K562 (cell line): ENCODE data around the gene FETUB. TPM values are rescaled to one million over a fixed set of nuclear protein-coding genes. Genes with fewer than 3 reads are reported as not detected.

Experiments
- ATAC-seq: fragments of 200-7000 bp; cut with Tn5 transposase; 3 replicates; pipeline ENCODE4 v1.9.1; 2020; ENCODE audit warnings: moderate library complexity
- BruUV-seq: library from RNA; stranded (reverse); fragments of 400-500 nt; replicated peaks from 2 replicates; lab custom pipeline; 2021; lab: Mats Ljungman, UMichigan
- CTCF ChIA-PET: fragments of 300-600 bp; formaldehyde crosslinking; extraction: SDS; loops from one replicate; lab custom pipeline; 2021; ENCODE audit warnings: low intra/inter-chr PET ratio; lab: Yijun Ruan, JAX
- POLR2A ChIA-PET: fragments of 300-600, 350-650 bp; sonication (Branson Sonifier 250); formaldehyde crosslinking; extraction: SDS; loops from one replicate; lab custom pipeline; 2021; ENCODE audit warnings: antibody characterized with exemption, inconsistent platforms; lab: Yijun Ruan, JAX
- DNase-seq, 4 experiments: peaks; one replicate each; pipeline versions ENCODE4 v3.0.0 to v3.0.0-alpha.2; 2011 to 2018; ENCODE audit warnings: low spot score in 3 of 4, mixed read lengths in 3 of 4; ENCODE audit errors: extremely low read depth in 1 of 4
- FAIRE-seq: peaks from 2 replicates; lab custom pipeline; 2011; peaks lifted over from hg19 to GRCh38; lab: Jason Lieb, UNC
- H2AFZ ChIP-seq: 2 replicates; pipeline ENCODE4 v1.6.0; 2011; ENCODE audit warnings: low read depth, low read length, control low read depth, inconsistent platforms
- H3K27ac ChIP-seq: fragments of 200-600 bp; 3 replicates; pipeline ENCODE4 v1.8.0; 2011; ENCODE audit warnings: low read depth, mild to moderate bottlenecking, control low read depth, inconsistent platforms, low read length, moderate library complexity, mixed read lengths; ENCODE audit errors: extremely low read depth
- H3K27me3 ChIP-seq, 2 experiments: fragments of 300-600 bp in 1 of 2; 2 replicates in 1 of 2; 3 replicates in 1 of 2; pipeline versions ENCODE4 v1.6.0 to v1.8.0; 2011; ENCODE audit warnings: inconsistent platforms in 2 of 2, low read length in 2 of 2, mild to moderate bottlenecking in 1 of 2, mixed read lengths in 1 of 2, moderate library complexity in 1 of 2; ENCODE audit not compliant: control insufficient read depth in 2 of 2, insufficient read depth in 2 of 2
- H3K36me3 ChIP-seq: fragments of 300-600 bp; 3 replicates; pipeline ENCODE4 v1.8.0; 2011; ENCODE audit warnings: mild to moderate bottlenecking, low read length, inconsistent platforms; ENCODE audit not compliant: control insufficient read depth, insufficient read depth
- H3K4me1 ChIP-seq, 2 experiments: fragments of 200-600 bp in 1 of 2; replicated peaks in 1 of 2; 2 replicates in 1 of 2; 3 replicates in 1 of 2; pipeline versions ENCODE4 v1.5.1 to v1.8.0; 2011; ENCODE audit warnings: inconsistent platforms in 2 of 2, low read length in 2 of 2, mild to moderate bottlenecking in 1 of 2, mixed read lengths in 1 of 2, moderate library complexity in 1 of 2; ENCODE audit not compliant: control insufficient read depth in 2 of 2, insufficient read depth in 2 of 2
- H3K4me2 ChIP-seq: 2 replicates; pipeline ENCODE4 v1.6.1; 2011; ENCODE audit warnings: low read length, control low read depth, inconsistent platforms, mixed read lengths; ENCODE audit not compliant: insufficient read depth
- H3K4me3 ChIP-seq: fragments of 200-600 bp; sonication (generic), shearing (Covaris generic); 2 replicates; pipeline ENCODE4 v1.5.1; 2016; ENCODE audit warnings: control low read depth, inconsistent platforms
- H3K79me2 ChIP-seq: fragments of 200-600 bp; 3 replicates; pipeline ENCODE4 v1.8.0; 2011; ENCODE audit warnings: low read length, inconsistent platforms; ENCODE audit not compliant: control insufficient read depth, insufficient read depth
- H3K9ac ChIP-seq, 2 experiments: 2 replicates each; pipeline versions ENCODE4 v1.6.0 to v1.6.1; 2011; ENCODE audit warnings: low read depth in 2 of 2, low read length in 2 of 2, control low read depth in 1 of 2, inconsistent platforms in 1 of 2, mild to moderate bottlenecking in 1 of 2, mixed read lengths in 1 of 2; ENCODE audit not compliant: insufficient read depth in 1 of 2
- H3K9me1 ChIP-seq: one replicate; pipeline ENCODE4 v1.6.0; 2011; ENCODE audit warnings: inconsistent platforms, mild to moderate bottlenecking, low read length, moderate library complexity; ENCODE audit not compliant: control insufficient read depth, insufficient read depth
- H3K9me3 ChIP-seq: replicated peaks from 2 replicates; pipeline ENCODE4 v1.5.1; 2011; ENCODE audit warnings: low read depth, low read length, inconsistent platforms; ENCODE audit not compliant: control insufficient read depth, insufficient read depth
- H4K20me1 ChIP-seq: replicated peaks from 2 replicates; pipeline ENCODE4 v1.6.1; 2011; ENCODE audit warnings: low read length, inconsistent platforms, mixed read lengths; ENCODE audit not compliant: control insufficient read depth, insufficient read depth
- CTCFL ChIP-seq: IDR thresholded peaks from 2 replicates; pipeline ENCODE4 v1.6.1; 2011; ENCODE audit warnings: borderline replicate concordance, low read depth, mild to moderate bottlenecking, moderate library complexity, low read length; ENCODE audit not compliant: insufficient read depth, poor library complexity, severe bottlenecking
- GTF2A2 ChIP-seq: IDR thresholded peaks from 2 replicates; pipeline ENCODE4 v1.6.1; 2016; ENCODE audit warnings: mild to moderate bottlenecking, missing genetic modification characterization, missing compliant biosample characterization
- RFX7 ChIP-seq: fragments of 250-450 bp; sonication (Bioruptor Pico); IDR thresholded peaks from 2 replicates; pipeline ENCODE4 v1.5.1; 2021; ENCODE audit warnings: mild to moderate bottlenecking
- ZNF146 ChIP-seq: IDR thresholded peaks from one replicate; pipeline ENCODE4 v1.6.1; 2018; ENCODE audit warnings: missing compliant biosample characterization; ENCODE audit not compliant: unreplicated experiment
- ZNF277 ChIP-seq: fragments of 250-450 bp; sonication (Bioruptor Pico); IDR thresholded peaks from 2 replicates; pipeline ENCODE4 v1.8.0; 2022; ENCODE audit warnings: inconsistent platforms, mild to moderate bottlenecking, moderate library complexity, borderline replicate concordance
- WGBS: fragments of 100-300 bp; shearing (Covaris generic); methylation state at CpG from one replicate; pipeline ENCODE4 v1.1.6; 2016; ENCODE audit warnings: low coverage, mixed read lengths; ENCODE audit not compliant: insufficient coverage; ENCODE audit errors: missing lambda C conversion rate; 5-methylcytosine and 5-hydroxymethylcytosine counted together
- in situ Hi-C: fragments of 300-500 bp; cut with MboI; formaldehyde crosslinking; loops from 4 replicates; pipeline ENCODE4 v1.15.0; 2018; ENCODE audit warnings: inconsistent platforms, mixed read lengths
- intact Hi-C: fragments of 100-400 bp; cut with micrococcal nuclease; formaldehyde crosslinking; loops from 2 replicates; pipeline ENCODE4 v1.14.2; 2022
- polyA plus RNA-seq, 8 experiments: library from polyadenylated mRNA; depleted of rRNA in 4 of 8; stranded (reverse) in 5 of 8; unstranded in 3 of 8; fragments of >200 nt; fragmentation: Nextera tagmentation in 2 of 8; fragmentation: Illumina TruSeq in 1 of 8; extraction: Ambion mirVana in 2 of 8; extraction: Trizol in 1 of 8; gene quantifications; 2 replicates each; pipeline versions ENCODE4 v1.2.1 to v1.2.3, GENCODE V29; 2011 to 2014; ENCODE audit warnings: inconsistent platforms in 1 of 8, missing spikeins in 1 of 8
- total RNA-seq, 7 experiments: library from RNA; depleted of rRNA in 6 of 7; stranded (reverse); fragments of >200 nt in 6 of 7; fragmentation: Illumina TruSeq in 2 of 7; extraction: Trizol in 2 of 7; gene quantifications; 2 replicates each; pipeline versions ENCODE4 v1.2.1 to v1.2.3, GENCODE V29; 2011 to 2021; ENCODE audit warnings: low replicate concordance in 1 of 7

FETUB gene
- total and polyA plus RNA-seq, 9 of the 15 experiments (the other 6 are each of a cell fraction or from before 2014, with no cell fraction given), result not detected

GRCh38 chr3:186671051-186671450 lies 30.9 kb downstream of the FETUB start:
- no peaks in the 10 kb centered on the region; a peak in 1 of 5 replicates for H3K4me1 ChIP-seq
- ChIA-PET CTCF (no interaction called here), POLR2A (no interaction called here)
- no peaks in the 10 kb centered on the region for H3K9me3 ChIP-seq
- in situ Hi-C loops, result no loop called here
- no TSS peak for BruUV-seq
- no peak overlapping the region for H3K27ac ChIP-seq
- peaks cover 11 to 18% of the 10 kb centered on the region in 2 experiments for H3K27me3 ChIP-seq
- H3K4me3 ChIP-seq, result no peak overlapping the region
- H3K9ac ChIP-seq, result no peak overlapping the region
- WGBS, result 6% methylated on average over 3 of the region's 3 CpGs
- H3K4me2 ChIP-seq, result no peak overlapping the region
- FAIRE-seq (no peak), ATAC-seq (no peak), DNase-seq (no peak)
- H2AFZ ChIP-seq, result no peak overlapping the region
- TF ChIP-seq CTCFL, result no peak
- no peak for TF ChIP-seq ZNF146
- TF ChIP-seq RFX7 (CRISPR knock-in tag), result no peak
- no peak for TF ChIP-seq ZNF277
- TF ChIP-seq GTF2A2 (tag), result no peak
- no peaks in the 10 kb centered on the region for H3K36me3 ChIP-seq
- intact Hi-C loops, result no loop called here
- no peaks in the 10 kb centered on the region for H3K9me1 ChIP-seq
- no peaks in the 10 kb centered on the region for H3K79me2 ChIP-seq
- no peaks in the 10 kb centered on the region; the same call in 1 of the 2 replicates for H4K20me1 ChIP-seq
